ENCODE measurements around the gene LIN54.
A peak's percentile ranks its signal among the peaks of the same experiment; 100 is the strongest.
"Not testable (repeated sequence)": the region's sequence is repeated elsewhere in the genome, so short reads cannot be mapped to it uniquely, and the experiment has no call there.

The LIN54 gene

GRCh38 chr4:83011689-83012199 lies 1.1 kb upstream of the LIN54 start:
- no peak for DNase-seq

- no peak for DNase-seq
Observed at GRCh38 chr4:83010111-83010521, 507 bp downstream of the LIN54 start.

- no peak for DNase-seq
Observed at GRCh38 chr4:83009529-83009928, 1.1 kb downstream of the LIN54 start.

- DNase-seq, result not testable (repeated sequence)
Observed at GRCh38 chr4:83003044-83003791, 7.4 kb downstream of the LIN54 start.

- no peak for DNase-seq
Observed at GRCh38 chr4:83002329-83002728, 8.3 kb downstream of the LIN54 start.

- DNase-seq, result peak; percentile 28
Observed at GRCh38 chr4:82998898-82999297, 11.7 kb downstream of the LIN54 start.

- no peak for DNase-seq
Observed at GRCh38 chr4:82994834-82995233, 15.8 kb downstream of the LIN54 start.

GRCh38 chr4:82989575-82990429 lies 20.8 kb downstream of the LIN54 start:
- DNase-seq, result no peak

GRCh38 chr4:82988323-82988832 lies 22.2 kb downstream of the LIN54 start:
- no peak for DNase-seq

- not testable (repeated sequence) for DNase-seq
Observed at GRCh38 chr4:82987519-82987918, 23.1 kb downstream of the LIN54 start.

GRCh38 chr4:82984459-82984858 lies 26.2 kb downstream of the LIN54 start:
- DNase-seq, result no peak

GRCh38 chr4:82983444-82983843 lies 27.2 kb downstream of the LIN54 start:
- DNase-seq, result no peak

GRCh38 chr4:82981138-82981537 lies 29.5 kb downstream of the LIN54 start:
- no peak for DNase-seq

GRCh38 chr4:82975792-82976191 lies 34.8 kb downstream of the LIN54 start:
- no peak for DNase-seq

GRCh38 chr4:82969414-82969813 lies 41.2 kb downstream of the LIN54 start:
- DNase-seq, result no peak

GRCh38 chr4:82968972-82969371 lies 41.7 kb downstream of the LIN54 start:
- no peak for DNase-seq

GRCh38 chr4:82965763-82966162 lies 44.9 kb downstream of the LIN54 start:
- no peak for DNase-seq

GRCh38 chr4:82957045-82957444 lies 53.6 kb downstream of the LIN54 start:
- DNase-seq, result no peak

- no peak for DNase-seq
Observed at GRCh38 chr4:82954212-82954611, 56.4 kb downstream of the LIN54 start.

- no peak for DNase-seq
Observed at GRCh38 chr4:82951196-82951595, 59.4 kb downstream of the LIN54 start.

- DNase-seq, result no peak
Observed at GRCh38 chr4:82948647-82949204, 61.9 kb downstream of the LIN54 start.

- no peak for DNase-seq
Observed at GRCh38 chr4:82947498-82947897, 63.1 kb downstream of the LIN54 start.

- DNase-seq, result no peak
Observed at GRCh38 chr4:82939414-82939813, 71.2 kb downstream of the LIN54 start.

Measured in COR-L47 (cell line).